ENCODE results near the gene ARSB.
"Not testable (repeated sequence)": the region's sequence is repeated elsewhere in the genome, so short reads cannot be mapped to it uniquely, and the experiment has no call there.

Gene ARSB

DNA sequence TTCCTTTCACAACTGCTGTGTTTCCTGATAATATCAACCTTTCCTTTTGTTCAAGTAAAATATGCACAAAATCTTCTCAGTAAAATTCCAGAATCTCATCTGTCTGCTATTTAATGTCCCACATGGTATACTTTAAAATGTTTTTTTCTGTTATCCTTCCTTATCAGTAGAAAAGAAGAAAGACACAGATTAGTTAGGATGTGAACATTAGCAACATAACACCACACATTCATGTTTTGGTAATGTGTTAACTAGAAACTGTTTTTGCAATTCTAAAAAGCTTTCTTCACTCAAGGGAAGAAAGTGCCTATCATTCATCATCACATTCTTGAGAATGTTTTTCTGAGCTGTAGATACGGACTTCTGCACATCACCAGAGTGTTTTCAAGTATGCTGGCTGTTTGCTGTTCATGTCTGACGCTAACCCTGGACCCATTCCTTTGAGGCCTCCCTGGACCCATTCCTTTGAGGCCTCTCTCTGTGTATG lies 10.5 kb upstream of the ARSB start:
- DNase-seq (ENCODE audit: low read depth, low spot score) = no peak

- no peak for DNase-seq (ENCODE audit: low read depth, low spot score)
These were observed 8.1 kb upstream of the ARSB start for GRCh38 chr5:78993165-78993564.

- DNase-seq (ENCODE audit: low read depth, low spot score) = no peak
These were observed 7.0 kb upstream of the ARSB start for GRCh38 chr5:78992146-78992545.

- no peak for DNase-seq (ENCODE audit: low read depth, low spot score)
These were observed 4.0 kb upstream of the ARSB start for GRCh38 chr5:78989080-78989479.

DNA sequence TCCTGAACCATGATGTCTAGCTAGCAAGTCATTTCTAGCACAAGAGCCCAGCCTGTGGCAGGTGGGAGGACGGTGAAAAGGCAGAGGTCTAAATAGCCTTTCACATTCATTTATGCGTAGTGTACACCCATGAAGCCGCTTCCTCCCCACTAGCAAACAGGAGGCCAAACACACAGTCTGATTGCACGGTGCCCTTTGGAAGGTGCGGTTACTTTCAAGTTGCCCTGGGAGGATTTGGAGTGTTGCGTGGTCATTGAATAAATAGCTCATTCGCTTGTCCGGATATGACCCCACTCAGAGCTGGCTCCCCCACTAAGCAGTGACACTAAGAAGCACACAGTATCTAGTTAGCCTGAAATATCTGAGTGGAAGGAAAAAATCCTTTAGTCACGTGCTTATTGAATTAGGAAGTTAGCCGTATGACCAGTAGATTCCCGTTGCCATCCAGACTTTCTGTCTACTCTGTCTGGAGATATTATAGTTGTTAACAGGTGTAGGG lies 664 bp upstream of the ARSB start:
- peak; percentile 17 for DNase-seq (ENCODE audit: low read depth, low spot score)

DNA sequence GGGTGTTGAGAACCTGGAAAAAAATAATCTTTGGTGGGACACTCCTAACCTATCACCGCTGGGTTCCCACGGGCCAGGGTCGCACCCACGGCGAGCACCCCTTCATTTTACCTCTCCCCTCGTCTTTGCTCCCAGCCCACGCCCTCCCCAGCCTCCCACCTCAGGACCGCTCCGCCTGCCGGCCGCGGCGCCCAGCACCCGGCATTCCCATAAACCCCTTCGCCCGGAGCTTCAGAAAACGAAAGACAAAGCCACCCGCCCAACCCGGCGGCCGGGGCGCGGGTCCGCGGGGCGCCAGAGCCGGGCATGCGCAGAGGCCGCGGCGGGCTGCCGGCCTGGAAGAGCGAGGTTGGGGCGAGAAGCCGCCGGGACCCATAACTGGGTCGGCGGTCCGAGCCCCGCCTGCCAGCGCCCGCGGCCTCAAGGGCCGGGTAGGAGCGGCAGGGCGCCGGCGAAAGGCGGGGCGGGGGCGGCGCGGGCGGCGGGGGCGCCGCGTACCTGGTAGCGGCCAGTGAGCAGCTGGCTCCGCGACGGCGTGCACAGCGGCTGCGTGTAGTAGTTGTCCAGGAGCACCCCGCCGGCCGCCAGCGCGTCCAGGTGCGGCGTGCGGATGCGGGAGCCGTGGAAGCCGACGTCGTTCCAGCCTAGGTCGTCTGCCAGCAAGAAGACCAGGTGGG lies 533 bp downstream of the ARSB start:
- DNase-seq (ENCODE audit: low read depth, low spot score) = peak; percentile 44

- DNase-seq (ENCODE audit: low read depth, low spot score) = no peak
These were observed 1.3 kb downstream of the ARSB start for GRCh38 chr5:78983601-78984438.

DNA sequence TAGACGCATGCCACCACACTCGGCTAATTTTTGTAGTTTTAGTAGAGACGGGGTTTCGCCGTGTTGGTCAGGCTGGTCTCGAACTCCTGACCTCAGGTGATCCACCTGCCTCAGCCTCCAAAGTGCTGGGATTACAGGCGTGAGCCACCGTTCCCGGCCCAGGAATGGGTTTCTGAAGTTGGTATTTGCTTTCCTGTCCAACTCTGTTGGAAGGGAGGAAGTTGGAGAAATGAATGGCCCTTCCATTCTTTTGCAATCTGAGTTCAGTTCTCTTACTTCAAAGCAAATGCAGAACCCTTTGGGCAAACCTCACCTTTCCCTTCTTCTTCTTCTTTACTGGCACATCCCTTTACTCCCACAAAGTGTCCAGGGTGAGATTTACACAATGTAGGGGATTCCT lies 1.9 kb downstream of the ARSB start:
- DNase-seq (ENCODE audit: low read depth, low spot score) = not testable (repeated sequence)

- no peak for DNase-seq (ENCODE audit: low read depth, low spot score)
These were observed 5.2 kb downstream of the ARSB start for GRCh38 chr5:78979909-78980308.

DNA sequence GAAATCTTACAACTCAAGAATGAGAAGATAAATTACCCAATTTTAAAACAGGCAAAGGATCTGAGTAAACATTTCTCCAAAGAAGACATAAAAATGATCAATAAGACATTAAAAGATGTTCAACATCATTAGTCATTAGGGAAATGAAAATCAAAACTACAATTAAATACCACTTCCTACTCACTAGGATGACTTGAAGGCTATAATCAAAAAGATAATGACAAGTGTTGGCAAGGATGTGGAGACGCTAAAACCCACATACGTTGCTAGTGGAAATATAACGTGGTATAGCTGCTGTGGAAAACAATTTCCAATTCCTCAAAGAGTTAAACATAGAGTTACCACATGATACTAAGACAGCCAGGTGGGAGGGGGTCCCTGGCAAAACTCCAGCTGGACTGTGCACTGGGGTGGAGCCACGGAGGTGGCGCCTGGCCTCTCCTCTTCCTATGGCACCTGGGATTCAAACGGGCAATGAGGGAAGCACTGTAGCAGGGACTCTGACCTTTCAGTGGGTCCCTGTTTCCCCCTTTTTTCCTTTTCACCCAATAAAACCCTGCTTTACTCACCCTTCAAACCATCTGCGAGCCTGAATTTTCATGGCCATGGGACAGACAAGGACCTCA lies 5.9 kb downstream of the ARSB start:
- no peak for DNase-seq (ENCODE audit: low read depth, low spot score)

DNA sequence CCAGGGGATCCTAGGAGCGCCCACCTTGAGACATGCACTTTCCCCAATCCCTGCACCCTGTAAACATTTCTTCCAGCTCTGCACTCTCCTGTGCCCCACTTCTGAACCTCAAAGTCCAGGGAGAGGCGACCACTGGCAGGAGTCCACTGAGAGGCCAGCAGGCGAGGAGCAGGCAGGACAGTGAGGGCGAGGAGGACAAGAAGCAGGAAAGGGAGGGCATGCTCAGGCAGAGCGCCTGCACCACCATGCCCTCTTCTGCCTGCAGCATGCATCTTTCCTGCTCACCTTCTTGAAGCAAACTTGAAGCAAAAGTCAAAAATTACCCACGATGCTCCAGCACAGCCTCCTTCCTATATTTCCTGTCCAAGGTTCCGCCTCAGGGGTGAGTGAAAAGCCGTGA lies 10.1 kb downstream of the ARSB start:
- no peak for DNase-seq (ENCODE audit: low read depth, low spot score)

- DNase-seq (ENCODE audit: low read depth, low spot score) = no peak
These were observed 10.5 kb downstream of the ARSB start for GRCh38 chr5:78974601-78975000.

GRCh38 chr5:78974011-78974410 lies 11.1 kb downstream of the ARSB start:
- DNase-seq (ENCODE audit: low read depth, low spot score) = no peak

- DNase-seq (ENCODE audit: low read depth, low spot score) = no peak
These were observed 12.3 kb downstream of the ARSB start for GRCh38 chr5:78972654-78973428.

- DNase-seq (ENCODE audit: low read depth, low spot score) = no peak
These were observed 13.1 kb downstream of the ARSB start for GRCh38 chr5:78971998-78972397.

DNA sequence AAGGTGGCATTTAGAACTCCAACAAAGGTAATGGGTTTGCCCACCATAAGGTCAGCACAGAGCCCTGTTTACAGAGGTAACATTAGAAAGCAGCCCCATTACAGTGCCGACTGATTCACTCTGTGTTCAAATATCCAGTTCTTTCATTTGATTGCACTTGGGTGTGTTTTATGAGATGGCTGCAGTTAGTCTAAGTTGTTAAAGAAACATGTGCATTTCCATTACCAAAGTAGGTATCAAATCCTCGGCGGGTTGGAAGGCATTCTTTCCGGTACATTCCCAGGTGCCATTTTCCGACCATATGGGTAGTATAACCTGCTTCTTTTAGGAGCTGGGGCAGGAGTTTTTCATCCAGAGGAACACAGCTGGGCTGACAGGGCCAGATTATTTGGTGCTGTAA lies 16.3 kb downstream of the ARSB start:
- DNase-seq (ENCODE audit: low read depth, low spot score) = no peak

DNA sequence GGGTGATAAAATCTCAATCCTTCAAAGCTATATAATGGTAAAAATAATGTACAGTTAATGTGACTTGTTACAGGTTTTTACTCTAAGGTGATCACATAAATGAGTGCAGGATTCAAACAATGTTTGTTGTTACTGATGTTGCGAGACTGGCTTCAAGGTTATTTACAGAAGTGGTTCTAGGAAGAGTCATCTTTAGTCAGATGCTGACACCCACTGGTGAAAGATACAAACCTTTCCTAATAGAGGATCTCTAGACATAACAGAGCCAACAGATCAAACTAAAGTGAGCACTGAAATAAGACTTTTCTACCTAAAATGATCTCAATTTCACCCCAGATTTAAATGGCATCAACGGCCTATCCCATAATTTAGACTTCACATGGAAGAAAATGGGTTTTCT lies 20.2 kb downstream of the ARSB start:
- no peak for DNase-seq (ENCODE audit: low read depth, low spot score)

GRCh38 chr5:78961743-78962142 lies 23.4 kb downstream of the ARSB start:
- no peak for DNase-seq (ENCODE audit: low read depth, low spot score)

DNA sequence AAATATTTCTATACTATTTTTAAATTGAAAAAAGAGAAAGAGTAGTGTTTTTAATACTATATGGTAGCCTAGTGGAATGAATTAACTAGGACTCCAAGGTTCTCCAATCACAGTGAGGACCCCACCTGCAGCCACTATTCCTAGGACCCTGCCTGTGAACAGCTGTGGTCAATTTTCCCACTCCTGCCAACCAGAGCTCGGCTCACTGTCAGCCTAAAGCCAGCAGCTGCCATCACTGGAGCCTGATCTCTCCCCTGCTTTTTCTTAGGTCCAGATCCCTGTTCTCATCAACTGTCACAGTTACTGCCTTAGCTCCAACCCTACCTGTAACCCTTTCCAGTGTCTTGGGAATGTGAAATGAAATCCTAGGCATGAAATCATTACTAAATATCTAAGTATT lies 25.3 kb downstream of the ARSB start:
- DNase-seq (ENCODE audit: low read depth, low spot score) = no peak

DNA sequence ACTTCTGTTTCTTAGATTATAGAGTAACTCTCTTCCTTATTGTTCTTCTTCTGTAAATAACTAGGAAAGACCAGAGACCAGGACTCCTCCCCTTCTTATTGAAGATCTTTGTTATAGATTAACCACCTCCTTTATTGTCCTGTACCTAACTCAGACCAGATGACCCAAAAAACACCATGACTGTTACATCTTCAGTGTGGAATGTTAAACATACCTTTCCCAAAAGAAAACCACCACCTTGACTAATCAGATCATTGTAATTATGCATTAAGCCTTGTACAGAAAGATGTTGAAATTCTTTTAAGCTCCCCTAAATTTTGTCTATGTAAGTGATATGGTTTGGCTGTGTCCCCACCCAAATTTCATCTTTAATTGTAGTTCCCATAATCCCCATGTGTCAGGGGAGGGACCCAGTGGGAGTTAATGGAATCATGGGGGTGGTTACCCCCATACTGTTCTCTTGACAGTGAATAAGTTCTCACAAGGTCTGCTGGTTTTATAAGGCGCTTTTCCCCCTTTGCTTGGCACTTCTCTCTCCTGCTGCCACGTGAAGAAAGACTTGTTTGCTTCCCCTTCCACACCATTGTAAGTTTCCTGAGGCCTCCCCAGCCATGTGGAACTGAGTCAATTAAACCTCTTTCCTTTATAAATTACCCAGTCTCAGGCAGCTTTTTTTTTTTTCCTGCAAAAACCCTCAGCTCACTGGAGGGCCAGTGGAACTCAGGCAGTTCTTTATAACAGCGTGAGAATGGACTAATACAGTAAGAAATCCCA lies 26.3 kb downstream of the ARSB start:
- no peak for DNase-seq (ENCODE audit: low read depth, low spot score)

DNA sequence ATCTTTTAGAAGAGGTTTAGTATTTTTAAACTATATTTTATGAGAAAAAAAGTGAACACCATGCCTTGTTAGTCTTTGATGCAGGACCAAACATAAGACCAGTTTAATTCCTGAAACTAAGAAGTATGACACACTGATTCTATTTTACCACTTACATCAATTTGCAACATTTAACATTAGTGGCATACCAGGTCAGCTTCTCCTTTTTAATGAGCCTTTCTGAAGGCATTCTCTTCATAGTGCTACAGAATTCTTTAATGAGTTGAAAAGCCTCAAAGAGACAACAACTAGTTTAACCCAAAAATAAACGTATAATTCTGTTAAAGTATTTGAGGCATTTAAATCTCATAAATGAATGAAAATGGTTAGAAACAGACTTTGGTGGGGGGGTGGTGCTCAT lies 28.2 kb downstream of the ARSB start:
- DNase-seq (ENCODE audit: low read depth, low spot score) = no peak

All from activated naive CD8-positive, alpha-beta T cell treated with anti-CD3 and anti-CD28 coated beads, Interleukin-2, amount 50 U/mL, for 16 hours (primary cell).